ENCODE measurements around the gene CEP78.
"Not testable (repeated sequence)": the region's sequence is repeated elsewhere in the genome, so short reads cannot be mapped to it uniquely, and the experiment has no call there.

- not testable (repeated sequence) for TF ChIP-seq CTCF, POLR2A (IDR thresholded peaks at IDR 0.05)
These were observed 14.0 kb upstream of the CEP78 start for GRCh38 chr9:78221841-78222240.
